GM13977 (cell line): Measurements from ENCODE around the gene HGF.

ENCODE experiments used
- DNase-seq: peaks from one replicate; pipeline ENCODE4 v3.0.0; 2012; ENCODE audit warnings: low spot score
- CTCF ChIP-seq: IDR thresholded peaks from 2 replicates; pipeline ENCODE4 v1.5.1; 2012; ENCODE audit warnings: mild to moderate bottlenecking, control low read depth; ENCODE audit not compliant: insufficient read depth; ENCODE audit errors: extremely low read depth, missing control alignments
- in situ Hi-C: fragments of 300-500 bp; cut with MboI; formaldehyde crosslinking; loops from one replicate; pipeline ENCODE4 v1.12.0; 2022; ENCODE audit warnings: low sequenced_read_pairs, low pct_unique_long_range_greater_than_20kb, mixed read lengths, inconsistent platforms; ENCODE audit not compliant: unreplicated experiment

Gene HGF

GRCh38 chr7:81666209-81666608, 103.6 kb downstream of the HGF start:
- no peak for DNase-seq
- in situ Hi-C loops: no loop called here
- no peak for TF ChIP-seq CTCF

- no peak for DNase-seq
- in situ Hi-C loops: no loop called here
- no peak for TF ChIP-seq CTCF
These were observed 104.6 kb downstream of the HGF start for GRCh38 chr7:81665236-81665635.

GRCh38 chr7:81664304-81664703, 105.5 kb downstream of the HGF start:
- DNase-seq: no peak
- TF ChIP-seq CTCF: no peak
- in situ Hi-C loops: no loop called here

- in situ Hi-C loops: no loop called here
- DNase-seq: no peak
- TF ChIP-seq CTCF: no peak
These were observed 107.3 kb downstream of the HGF start for GRCh38 chr7:81662531-81662930.

GRCh38 chr7:81659697-81660395, 110.0 kb downstream of the HGF start:
- no peak for TF ChIP-seq CTCF
- DNase-seq: no peak
- in situ Hi-C loops: no loop called here

GRCh38 chr7:81657551-81657950, 112.3 kb downstream of the HGF start:
- no peak for TF ChIP-seq CTCF
- in situ Hi-C loops: no loop called here
- DNase-seq: no peak

- TF ChIP-seq CTCF: no peak
- DNase-seq: no peak
- in situ Hi-C loops: no loop called here
These were observed 114.6 kb downstream of the HGF start for GRCh38 chr7:81655271-81655670.
